Type B pancreatic cell (in vitro differentiated cells): ENCODE measurements around the gene KCNG2. TPM values are rescaled to one million over a fixed set of nuclear protein-coding genes. Genes with fewer than 3 reads are reported as not detected.

Experiments
- DNase-seq: peaks from one replicate; pipeline ENCODE4 v3.0.0; 2021; ENCODE audit warnings: mixed read lengths; ENCODE audit not compliant: unreplicated experiment; ENCODE audit errors: extremely low spot score
- H3K27ac Mint-ChIP-seq: 2 replicates; pipeline ENCODE4 v1.8.0; 2021; ENCODE audit warnings: mild to moderate bottlenecking, mixed read lengths
- H3K27me3 Mint-ChIP-seq: 2 replicates; pipeline ENCODE4 v1.8.0; 2021; ENCODE audit warnings: mixed read lengths
- H3K36me3 Mint-ChIP-seq: 2 replicates; pipeline ENCODE4 v1.8.0; 2021; ENCODE audit warnings: mixed read lengths
- H3K4me1 Mint-ChIP-seq: one replicate; pipeline ENCODE4 v1.8.0; 2021; ENCODE audit warnings: mixed read lengths; ENCODE audit not compliant: unreplicated experiment
- H3K4me3 Mint-ChIP-seq: 2 replicates; pipeline ENCODE4 v1.8.0; 2021; ENCODE audit warnings: mild to moderate bottlenecking, mixed read lengths
- H3K9me3 Mint-ChIP-seq: 2 replicates; pipeline ENCODE4 v1.8.0; 2021; ENCODE audit warnings: mixed read lengths
- total RNA-seq: library from RNA; stranded (reverse); gene quantifications from 2 replicates; pipeline ENCODE4 v1.2.1, GENCODE V29; 2021; ENCODE audit warnings: low replicate concordance
- TF ChIP-seq, protein P1 (sequence below): fragments of 200-600 bp; sonication (generic); conservative IDR thresholded peaks from 2 replicates; pipeline ENCODE4 v1.5.0; 2021; ENCODE audit warnings: antibody characterized with exemption, mild to moderate bottlenecking

Gene KCNG2
- total RNA-seq, 1 donor from 2014 or later, result 0.29 TPM

DNA sequence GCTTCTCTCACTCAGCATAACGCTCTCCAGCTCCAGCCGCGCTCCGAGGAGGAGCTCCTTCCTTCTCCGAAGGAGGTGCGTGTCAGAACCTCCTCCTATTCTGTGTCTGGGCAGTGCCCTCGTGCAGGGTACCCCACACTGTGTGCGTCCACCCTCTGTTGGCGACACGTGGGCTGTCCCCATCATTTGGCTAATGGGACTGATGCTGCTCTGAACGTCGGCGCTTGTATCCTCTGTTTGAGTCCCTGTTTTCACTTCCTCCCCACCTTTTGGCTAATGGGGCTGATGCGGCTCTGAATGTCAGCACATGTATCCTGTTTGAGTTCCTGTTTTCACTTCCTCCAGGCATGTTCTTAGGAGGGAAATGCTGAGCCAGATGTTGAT lies 22.2 kb downstream of the KCNG2 start:
- H3K36me3 Mint-ChIP-seq, result no peaks in the 10 kb centered on the region
- H3K27me3 Mint-ChIP-seq, result peaks cover 14% of the 10 kb centered on the region
- TF ChIP-seq, protein P1, sequence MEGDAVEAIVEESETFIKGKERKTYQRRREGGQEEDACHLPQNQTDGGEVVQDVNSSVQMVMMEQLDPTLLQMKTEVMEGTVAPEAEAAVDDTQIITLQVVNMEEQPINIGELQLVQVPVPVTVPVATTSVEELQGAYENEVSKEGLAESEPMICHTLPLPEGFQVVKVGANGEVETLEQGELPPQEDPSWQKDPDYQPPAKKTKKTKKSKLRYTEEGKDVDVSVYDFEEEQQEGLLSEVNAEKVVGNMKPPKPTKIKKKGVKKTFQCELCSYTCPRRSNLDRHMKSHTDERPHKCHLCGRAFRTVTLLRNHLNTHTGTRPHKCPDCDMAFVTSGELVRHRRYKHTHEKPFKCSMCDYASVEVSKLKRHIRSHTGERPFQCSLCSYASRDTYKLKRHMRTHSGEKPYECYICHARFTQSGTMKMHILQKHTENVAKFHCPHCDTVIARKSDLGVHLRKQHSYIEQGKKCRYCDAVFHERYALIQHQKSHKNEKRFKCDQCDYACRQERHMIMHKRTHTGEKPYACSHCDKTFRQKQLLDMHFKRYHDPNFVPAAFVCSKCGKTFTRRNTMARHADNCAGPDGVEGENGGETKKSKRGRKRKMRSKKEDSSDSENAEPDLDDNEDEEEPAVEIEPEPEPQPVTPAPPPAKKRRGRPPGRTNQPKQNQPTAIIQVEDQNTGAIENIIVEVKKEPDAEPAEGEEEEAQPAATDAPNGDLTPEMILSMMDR, result no peak
- H3K4me1 Mint-ChIP-seq, result peaks cover 9% of the 10 kb centered on the region
- no peaks in the 10 kb centered on the region for H3K9me3 Mint-ChIP-seq
- DNase-seq, result no peak
- H3K4me3 Mint-ChIP-seq, result no peak overlapping the region
- H3K27ac Mint-ChIP-seq, result no peak overlapping the region

DNA sequence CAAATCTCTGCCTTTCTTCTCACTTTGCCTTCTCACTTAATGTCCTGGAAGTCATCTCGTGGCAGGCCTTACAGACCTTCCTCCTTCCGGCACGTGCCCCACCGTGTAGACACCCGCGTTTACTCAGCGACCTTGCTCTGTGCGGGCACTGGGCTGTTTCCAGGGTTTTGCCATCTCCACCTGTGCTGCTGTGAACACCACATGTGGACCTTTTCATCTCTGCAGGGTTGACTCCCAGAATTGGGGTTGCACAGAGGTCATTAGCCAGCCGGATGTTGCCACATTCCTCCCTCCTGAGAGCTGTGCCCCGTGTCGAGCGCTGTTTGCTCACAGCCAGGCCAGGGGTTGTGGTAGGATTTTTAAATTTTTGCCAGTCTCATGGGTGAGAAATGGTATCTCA lies 25.4 kb downstream of the KCNG2 start:
- no peaks in the 10 kb centered on the region for H3K36me3 Mint-ChIP-seq
- H3K27me3 Mint-ChIP-seq, result peaks cover 6% of the 10 kb centered on the region
- TF ChIP-seq, protein P1, result no peak
- H3K4me3 Mint-ChIP-seq, result no peak overlapping the region
- DNase-seq, result no peak
- peaks cover 9% of the 10 kb centered on the region for H3K4me1 Mint-ChIP-seq
- no peaks in the 10 kb centered on the region for H3K9me3 Mint-ChIP-seq
- no peak overlapping the region for H3K27ac Mint-ChIP-seq

DNA sequence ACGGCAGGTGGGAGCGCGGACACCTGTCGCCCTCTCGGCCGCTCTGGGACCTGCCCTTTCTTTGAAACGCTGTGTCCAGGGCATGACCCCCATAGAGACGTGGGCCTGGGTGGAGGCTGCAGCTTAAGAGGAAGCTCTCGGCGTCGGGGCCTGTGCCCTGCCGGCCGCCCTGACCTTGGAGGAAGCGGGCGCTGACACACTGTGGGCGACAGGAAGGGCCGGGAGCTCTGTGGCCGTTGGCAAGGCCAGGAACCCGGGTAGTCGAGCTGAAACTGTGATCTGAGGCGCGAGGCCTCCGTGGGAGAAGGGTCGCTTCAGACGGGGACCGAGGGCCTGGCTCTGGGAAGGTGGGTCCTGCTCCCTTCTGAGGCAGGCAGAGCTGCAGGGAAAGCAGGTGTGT lies 28.2 kb downstream of the KCNG2 start:
- H3K27me3 Mint-ChIP-seq, result no peaks in the 10 kb centered on the region
- no peak overlapping the region for H3K27ac Mint-ChIP-seq
- H3K36me3 Mint-ChIP-seq, result no peaks in the 10 kb centered on the region
- TF ChIP-seq, protein P1, result no peak
- H3K4me3 Mint-ChIP-seq, result no peak overlapping the region
- H3K4me1 Mint-ChIP-seq, result peaks cover 9% of the 10 kb centered on the region
- no peak for DNase-seq
- H3K9me3 Mint-ChIP-seq, result no peaks in the 10 kb centered on the region

DNA sequence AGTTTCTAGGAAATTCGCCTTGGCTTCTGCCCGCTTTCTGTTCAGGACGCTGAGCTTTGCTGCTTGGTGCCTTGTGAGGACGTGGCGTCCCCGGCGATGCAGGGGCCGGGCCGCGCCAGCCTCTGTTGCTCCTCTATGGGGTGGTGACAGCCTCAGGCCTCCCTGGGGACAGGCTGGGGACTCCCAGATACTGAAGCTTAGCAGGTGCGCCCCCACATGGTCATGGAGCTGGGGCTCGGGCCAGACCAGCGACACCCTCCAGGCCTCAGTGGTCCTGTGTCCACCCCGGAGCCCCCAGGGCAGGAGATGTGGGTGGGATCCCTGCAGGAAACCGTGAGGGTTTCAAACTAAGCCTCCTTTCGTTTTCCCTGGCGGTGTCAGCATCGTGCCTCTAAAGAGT lies 29.2 kb downstream of the KCNG2 start:
- no peak overlapping the region for H3K27ac Mint-ChIP-seq
- H3K9me3 Mint-ChIP-seq, result no peaks in the 10 kb centered on the region
- TF ChIP-seq, protein P1, result no peak
- H3K27me3 Mint-ChIP-seq, result no peaks in the 10 kb centered on the region
- H3K36me3 Mint-ChIP-seq, result no peaks in the 10 kb centered on the region
- H3K4me3 Mint-ChIP-seq, result no peak overlapping the region
- peaks cover 9% of the 10 kb centered on the region for H3K4me1 Mint-ChIP-seq
- DNase-seq, result no peak

DNA sequence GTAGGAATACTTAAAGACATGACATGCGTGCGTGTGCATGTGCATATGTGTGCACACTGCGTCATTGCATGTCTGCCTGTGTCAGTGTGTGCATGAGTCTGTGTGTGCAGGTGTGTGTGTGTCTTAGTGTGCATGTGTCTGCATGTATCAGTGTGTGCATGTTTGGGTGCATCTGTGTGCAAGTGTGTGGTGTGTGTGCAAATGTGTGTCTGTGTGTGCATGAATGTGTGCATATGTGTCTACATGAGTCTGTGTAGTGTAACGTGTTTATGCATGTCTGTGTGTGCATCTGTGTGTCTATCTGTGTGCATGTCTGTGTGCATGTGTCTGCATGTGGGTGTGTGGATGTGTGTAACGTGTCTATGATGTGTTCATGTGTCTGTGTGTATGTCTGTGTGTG lies 30.5 kb downstream of the KCNG2 start:
- TF ChIP-seq, protein P1, result no peak
- no peak overlapping the region for H3K4me3 Mint-ChIP-seq

More for the DNA sequence above, 30.5 kb downstream of the KCNG2 start:
- Mint-ChIP-seq H3K4me1 (peaks cover 5% of the 10 kb centered on the region), H3K27me3 (no peaks in the 10 kb centered on the region), H3K36me3 (no peaks in the 10 kb centered on the region), H3K9me3 (no peaks in the 10 kb centered on the region), H3K27ac (no peak overlapping the region)
- DNase-seq, result no peak
